Uterus (tissue), 4 donors: Measurements from ENCODE around the gene THAP6. TPM values are rescaled to one million over a fixed set of nuclear protein-coding genes. Genes with fewer than 3 reads are reported as not detected.

Source experiments
- DNase-seq, 2 donors: peaks; one replicate each; pipeline ENCODE4 v3.0.0-alpha.2; 2019 to 2020
- H3K27ac ChIP-seq, 2 donors: fragments of 200-600 bp; sonication (generic); 1 replicate in 1 of 2; 2 replicates in 1 of 2; pipeline ENCODE4 v1.5.1; 2016 to 2018
- H3K27me3 ChIP-seq, 2 donors: fragments of 200-600 bp; sonication (generic); one replicate each; pipeline ENCODE4 v1.5.1; 2018 to 2019; ENCODE audit warnings: control low read depth in 1 of 2
- H3K36me3 ChIP-seq, 2 donors: fragments of 200-600 bp; sonication (generic); one replicate each; pipeline ENCODE4 v1.5.1; 2019; ENCODE audit warnings: control low read depth in 1 of 2
- H3K4me1 ChIP-seq, 2 donors: fragments of 200-600 bp; sonication (generic); one replicate each; pipeline ENCODE4 v1.5.1; 2018 to 2019; ENCODE audit warnings: control low read depth in 1 of 2
- H3K4me3 ChIP-seq, 2 donors: fragments of 200-600 bp; sonication (generic); 1 replicate in 1 of 2; 2 replicates in 1 of 2; pipeline ENCODE4 v1.5.1; 2018 to 2019; ENCODE audit warnings: mild to moderate bottlenecking in 1 of 2
- H3K9me3 ChIP-seq, 2 donors: fragments of 200-600 bp; sonication (generic); one replicate each; pipeline ENCODE4 v1.5.1; 2019; ENCODE audit warnings: control low read depth in 1 of 2
- POLR2A ChIP-seq, 2 donors: fragments of 450-650 bp; IDR thresholded peaks; one replicate each; pipeline ENCODE4 v1.6.1; 2016; ENCODE audit warnings: antibody characterized with exemption in 2 of 2, mild to moderate bottlenecking in 1 of 2, moderate library complexity in 1 of 2
- intact Hi-C: fragments of 100-400 bp; cut with DNase I; formaldehyde crosslinking; loops from one replicate; pipeline ENCODE4 v1.15.1; 2023; ENCODE audit warnings: low total_unique reads
- total RNA-seq, 4 donors: library from RNA; depleted of rRNA in 3 of 4; stranded (reverse); fragments of >200 nt in 3 of 4; gene quantifications; one replicate each; pipeline versions ENCODE4 v1.1.0 to v1.2.4, GENCODE V29; 2014 to 2023
- TF ChIP-seq, protein P1 (sequence below), 4 experiments: fragments of 200-600 bp in 2 of 4; fragments of 450-650 bp in 2 of 4; sonication (generic) in 2 of 4; IDR thresholded peaks; one replicate each; pipeline ENCODE4 v1.5.1; 2016 to 2019; ENCODE audit warnings: antibody characterized with exemption in 4 of 4, mild to moderate bottlenecking in 2 of 4, moderate library complexity in 1 of 4
- donor health status: DM: yes; HTN: yes; CAD: no.

THAP6 gene
- total RNA-seq, 4 donors from 2014 or later, result 25.4 to 77.6 (median 35.8) TPM

DNA sequence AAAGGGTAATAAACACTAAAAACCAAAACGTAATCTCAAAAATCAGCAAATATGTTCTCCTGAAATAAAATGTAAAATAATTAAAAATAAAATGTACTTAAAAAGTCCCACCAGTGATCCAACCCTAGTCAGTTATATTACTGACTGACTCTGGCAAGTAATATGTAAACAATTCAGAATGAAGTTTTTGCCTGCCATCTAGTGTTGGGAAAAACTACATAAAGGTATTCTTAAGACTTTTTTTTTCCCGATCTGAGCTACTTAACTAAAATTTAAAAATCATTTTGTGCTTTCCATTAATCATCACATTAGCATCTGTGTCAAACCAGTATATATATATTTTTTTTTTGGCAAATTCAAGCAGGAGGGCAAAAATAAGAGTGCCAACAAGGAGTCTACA is 24.1 kb upstream of the THAP6 start:
- no peaks in the 10 kb centered on the region for H3K4me1 ChIP-seq
- TF ChIP-seq, protein P1, sequence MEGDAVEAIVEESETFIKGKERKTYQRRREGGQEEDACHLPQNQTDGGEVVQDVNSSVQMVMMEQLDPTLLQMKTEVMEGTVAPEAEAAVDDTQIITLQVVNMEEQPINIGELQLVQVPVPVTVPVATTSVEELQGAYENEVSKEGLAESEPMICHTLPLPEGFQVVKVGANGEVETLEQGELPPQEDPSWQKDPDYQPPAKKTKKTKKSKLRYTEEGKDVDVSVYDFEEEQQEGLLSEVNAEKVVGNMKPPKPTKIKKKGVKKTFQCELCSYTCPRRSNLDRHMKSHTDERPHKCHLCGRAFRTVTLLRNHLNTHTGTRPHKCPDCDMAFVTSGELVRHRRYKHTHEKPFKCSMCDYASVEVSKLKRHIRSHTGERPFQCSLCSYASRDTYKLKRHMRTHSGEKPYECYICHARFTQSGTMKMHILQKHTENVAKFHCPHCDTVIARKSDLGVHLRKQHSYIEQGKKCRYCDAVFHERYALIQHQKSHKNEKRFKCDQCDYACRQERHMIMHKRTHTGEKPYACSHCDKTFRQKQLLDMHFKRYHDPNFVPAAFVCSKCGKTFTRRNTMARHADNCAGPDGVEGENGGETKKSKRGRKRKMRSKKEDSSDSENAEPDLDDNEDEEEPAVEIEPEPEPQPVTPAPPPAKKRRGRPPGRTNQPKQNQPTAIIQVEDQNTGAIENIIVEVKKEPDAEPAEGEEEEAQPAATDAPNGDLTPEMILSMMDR (IDR thresholded peaks at IDR 0.05), result peak in 3 of 4 experiments; percentile 21 to 24 (median 24)
- no peak for TF ChIP-seq POLR2A (IDR thresholded peaks at IDR 0.05)
- H3K4me3 ChIP-seq, result no peak overlapping the region
- H3K27ac ChIP-seq, result no peak overlapping the region
- no peaks in the 10 kb centered on the region for H3K9me3 ChIP-seq
- no peaks in the 10 kb centered on the region for H3K36me3 ChIP-seq
- intact Hi-C loops, result no loop called here
- no peaks in the 10 kb centered on the region for H3K27me3 ChIP-seq
- DNase-seq, result no peak

DNA sequence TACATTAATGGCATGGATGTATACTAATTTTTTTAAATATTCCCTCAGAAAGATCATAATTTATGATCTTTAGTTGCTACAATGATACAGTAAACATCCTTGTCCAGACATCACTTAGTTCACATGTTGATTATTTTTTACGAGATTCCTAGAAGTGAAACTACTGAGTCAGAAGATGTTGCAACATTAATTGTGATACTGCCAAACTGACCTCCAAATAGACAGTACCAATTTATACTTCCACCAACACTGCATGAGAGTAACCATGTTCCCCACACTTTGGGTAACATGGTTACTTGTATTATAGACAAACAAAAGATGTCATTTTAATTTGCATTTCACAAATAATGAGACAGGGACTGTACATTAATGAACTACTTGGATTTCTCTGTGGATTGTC is 19.7 kb upstream of the THAP6 start:
- Histone ChIP-seq H3K4me3 (no peak overlapping the region), H3K36me3 (no peaks in the 10 kb centered on the region), H3K4me1 (peaks cover 0 to 7% of the 10 kb centered on the region in 2 donors), H3K9me3 (peaks cover 0 to 5% of the 10 kb centered on the region in 2 donors), H3K27me3 (no peaks in the 10 kb centered on the region), H3K27ac (no peak overlapping the region)
- DNase-seq, result no peak
- intact Hi-C loops, result no loop called here
- no peak for TF ChIP-seq POLR2A (IDR thresholded peaks at IDR 0.05)
- TF ChIP-seq, protein P1 (IDR thresholded peaks at IDR 0.05), result no peak

DNA sequence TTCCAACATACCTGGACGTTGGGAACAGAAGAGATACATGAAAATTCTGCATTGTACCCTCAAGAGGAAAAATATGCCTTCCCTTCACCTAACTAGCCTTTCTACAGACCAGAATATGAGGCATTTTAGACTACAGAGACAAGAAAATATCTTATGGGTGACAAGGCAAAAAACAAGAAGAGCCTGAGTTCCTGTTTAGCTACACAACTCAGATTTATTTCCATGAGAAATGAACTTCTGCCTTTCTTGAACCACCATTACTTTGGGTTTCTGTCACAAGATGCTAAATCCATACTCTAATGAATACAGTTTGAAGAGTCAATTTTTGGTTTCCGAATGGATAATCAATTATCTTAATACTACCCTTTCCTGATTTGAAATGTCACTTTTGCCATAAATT is 18.8 kb upstream of the THAP6 start:
- Histone ChIP-seq H3K36me3 (no peaks in the 10 kb centered on the region), H3K27ac (no peak overlapping the region), H3K4me3 (no peak overlapping the region), H3K4me1 (peaks cover 0 to 7% of the 10 kb centered on the region in 2 donors), H3K27me3 (no peaks in the 10 kb centered on the region), H3K9me3 (peaks cover 0 to 5% of the 10 kb centered on the region in 2 donors)
- DNase-seq, result no peak
- TF ChIP-seq, protein P1 (IDR thresholded peaks at IDR 0.05), result no peak
- no peak for TF ChIP-seq POLR2A (IDR thresholded peaks at IDR 0.05)
- intact Hi-C loops, result no loop called here

DNA sequence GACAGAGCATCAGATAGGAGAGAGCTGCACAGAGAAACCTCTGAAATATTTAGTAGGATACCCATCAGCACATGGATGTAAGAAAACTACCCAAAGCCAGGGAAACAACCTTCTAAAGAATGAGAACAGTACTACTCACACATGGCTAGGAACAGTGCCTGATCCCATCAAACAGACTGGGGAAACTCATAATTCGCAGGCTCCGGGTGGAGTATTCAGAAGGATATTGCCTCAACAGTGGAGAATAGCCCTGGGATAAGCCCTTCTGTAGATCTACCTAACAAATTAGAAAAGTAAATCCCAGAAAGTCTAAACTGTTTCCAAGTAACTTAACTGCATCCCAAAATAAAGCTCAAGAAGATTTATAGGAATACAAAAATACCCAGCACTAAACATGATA is 17.9 kb upstream of the THAP6 start:
- no peak for DNase-seq
- no peaks in the 10 kb centered on the region for H3K36me3 ChIP-seq
- intact Hi-C loops, result no loop called here
- TF ChIP-seq POLR2A (IDR thresholded peaks at IDR 0.05), result no peak
- TF ChIP-seq, protein P1 (IDR thresholded peaks at IDR 0.05), result no peak
- no peak overlapping the region for H3K4me3 ChIP-seq
- H3K9me3 ChIP-seq, result peaks cover 0 to 5% of the 10 kb centered on the region in 2 donors
- H3K27ac ChIP-seq, result no peak overlapping the region
- no peaks in the 10 kb centered on the region for H3K27me3 ChIP-seq
- H3K4me1 ChIP-seq, result peaks cover 0 to 7% of the 10 kb centered on the region in 2 donors

DNA sequence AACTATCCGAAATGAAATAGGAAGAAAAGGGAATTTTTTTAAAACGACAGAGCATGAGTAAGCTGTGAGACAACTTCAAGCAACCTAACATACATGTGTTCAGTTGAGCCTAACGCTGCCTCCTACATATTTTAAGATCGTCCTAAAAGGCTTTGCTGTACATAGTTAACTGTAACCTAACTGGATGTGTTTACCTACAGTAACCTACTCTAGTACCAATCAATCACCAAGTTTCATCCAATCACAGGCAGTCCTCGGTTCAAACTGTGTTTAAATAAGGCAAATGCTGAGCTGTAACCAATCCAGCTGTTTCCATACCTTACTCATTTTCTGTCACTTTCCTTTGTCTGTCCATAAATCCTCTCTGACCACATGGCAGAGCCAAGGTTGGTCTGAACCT is 17.1 kb upstream of the THAP6 start:
- H3K36me3 ChIP-seq, result no peaks in the 10 kb centered on the region
- H3K4me3 ChIP-seq, result no peak overlapping the region
- no peak for TF ChIP-seq POLR2A (IDR thresholded peaks at IDR 0.05)
- TF ChIP-seq, protein P1 (IDR thresholded peaks at IDR 0.05), result no peak
- H3K27ac ChIP-seq, result no peak overlapping the region
- no peak for DNase-seq
- H3K9me3 ChIP-seq, result peaks cover 0 to 5% of the 10 kb centered on the region in 2 donors
- H3K27me3 ChIP-seq, result no peaks in the 10 kb centered on the region
- intact Hi-C loops, result no loop called here
- peaks cover 0 to 7% of the 10 kb centered on the region in 2 donors for H3K4me1 ChIP-seq
